Parathyroid adenoma (tissue), 2 donors: Measurements from ENCODE around the gene TIMP2.
A peak's percentile ranks its signal among the peaks of the same experiment; 100 is the strongest.
"Not testable (repeated sequence)": the region's sequence is repeated elsewhere in the genome, so short reads cannot be mapped to it uniquely, and the experiment has no call there.

Source experiments
- H2AFZ ChIP-seq: fragments of 300-600 bp; sonication (generic); one replicate; pipeline ENCODE4 v1.7.0; 2017; ENCODE audit warnings: antibody characterized with exemption, mild to moderate bottlenecking
- H3K27ac ChIP-seq: fragments of 300-600 bp; sonication (generic); one replicate; pipeline ENCODE4 v1.7.0; 2017
- H3K27me3 ChIP-seq: fragments of 300-600 bp; sonication (generic); one replicate; pipeline ENCODE4 v1.7.0; 2017; ENCODE audit warnings: low read length; ENCODE audit not compliant: control insufficient read depth, insufficient read depth
- H3K36me3 ChIP-seq: fragments of 300-600 bp; sonication (generic); one replicate; pipeline ENCODE4 v1.7.0; 2017; ENCODE audit warnings: low read length; ENCODE audit not compliant: control insufficient read depth, insufficient read depth
- H3K4me1 ChIP-seq: fragments of 300-600 bp; sonication (generic); one replicate; pipeline ENCODE4 v1.7.0; 2017; ENCODE audit warnings: control low read depth
- H3K4me2 ChIP-seq: fragments of 300-600 bp; sonication (generic); one replicate; pipeline ENCODE4 v1.7.0; 2017; ENCODE audit warnings: low read length
- H3K4me3 ChIP-seq: fragments of 300-600 bp; sonication (generic); one replicate; pipeline ENCODE4 v1.7.0; 2017; ENCODE audit warnings: low read depth, low read length
- H3K79me2 ChIP-seq: fragments of 300-600 bp; sonication (generic); one replicate; pipeline ENCODE4 v1.7.0; 2017; ENCODE audit warnings: control low read depth
- H3K9ac ChIP-seq: fragments of 300-600 bp; sonication (generic); one replicate; pipeline ENCODE4 v1.7.0; 2017; ENCODE audit warnings: mild to moderate bottlenecking
- H3K9me3 ChIP-seq: fragments of 300-600 bp; sonication (generic); one replicate; pipeline ENCODE4 v1.7.0; 2017; ENCODE audit warnings: low read length; ENCODE audit not compliant: control insufficient read depth
- CTCF ChIP-seq: fragments of 300-600 bp; sonication (generic); IDR thresholded peaks from one replicate; pipeline ENCODE4 v1.7.0; 2017; ENCODE audit warnings: antibody characterized with exemption, mild to moderate bottlenecking
- donor health status: primary hyperparathyroidism.

TIMP2 gene

GRCh38 chr17:78917451-78918275 lies 7.5 kb downstream of the TIMP2 start:
- H3K79me2 ChIP-seq: no peaks in the 10 kb centered on the region
- H2AFZ ChIP-seq: no peak overlapping the region
- no peaks in the 10 kb centered on the region for H3K4me1 ChIP-seq
- no peak overlapping the region for H3K27ac ChIP-seq
- no peak overlapping the region for H3K9ac ChIP-seq
- H3K36me3 ChIP-seq: no peaks in the 10 kb centered on the region
- H3K27me3 ChIP-seq: no peaks in the 10 kb centered on the region
- no peak overlapping the region for H3K4me3 ChIP-seq
- no peak for TF ChIP-seq CTCF
- no peaks in the 10 kb centered on the region for H3K9me3 ChIP-seq
- no peak overlapping the region for H3K4me2 ChIP-seq

GRCh38 chr17:78915872-78916632 lies 9.1 kb downstream of the TIMP2 start:
- Histone ChIP-seq H3K9me3 (no peaks in the 10 kb centered on the region), H3K4me1 (no peaks in the 10 kb centered on the region), H3K79me2 (peaks cover under 1% of the 10 kb centered on the region), H3K27ac (peak overlapping the region; percentile 13), H3K27me3 (no peaks in the 10 kb centered on the region), H2AFZ (no peak overlapping the region), H3K36me3 (no peaks in the 10 kb centered on the region), H3K4me3 (no peak overlapping the region), H3K9ac (no peak overlapping the region), H3K4me2 (no peak overlapping the region)
- TF ChIP-seq CTCF: no peak

- H3K9me3 ChIP-seq: no peaks in the 10 kb centered on the region
- H3K36me3 ChIP-seq: no peaks in the 10 kb centered on the region
- H3K4me1 ChIP-seq: no peaks in the 10 kb centered on the region
- H3K9ac ChIP-seq: no peak overlapping the region
- H3K4me2 ChIP-seq: no peak overlapping the region
- H3K79me2 ChIP-seq: peaks cover 4% of the 10 kb centered on the region
- TF ChIP-seq CTCF: no peak
- H3K27me3 ChIP-seq: no peaks in the 10 kb centered on the region
- no peak overlapping the region for H3K4me3 ChIP-seq
- H2AFZ ChIP-seq: no peak overlapping the region
- H3K27ac ChIP-seq: no peak overlapping the region
Observed at GRCh38 chr17:78913115-78913514, 12.1 kb downstream of the TIMP2 start.

- Histone ChIP-seq H3K27me3 (no peaks in the 10 kb centered on the region), H3K4me1 (no peaks in the 10 kb centered on the region), H3K4me3 (no peak overlapping the region), H3K36me3 (no peaks in the 10 kb centered on the region), H3K4me2 (no peak overlapping the region), H2AFZ (no peak overlapping the region), H3K27ac (no peak overlapping the region), H3K9me3 (no peaks in the 10 kb centered on the region), H3K9ac (no peak overlapping the region), H3K79me2 (peaks cover 4% of the 10 kb centered on the region)
- TF ChIP-seq CTCF: no peak
Observed at GRCh38 chr17:78912082-78912481, 13.1 kb downstream of the TIMP2 start.

- H2AFZ ChIP-seq, H3K27me3 ChIP-seq, H3K9ac ChIP-seq, H3K4me1 ChIP-seq, H3K27ac ChIP-seq, H3K4me3 ChIP-seq, H3K4me2 ChIP-seq, H3K9me3 ChIP-seq, H3K36me3 ChIP-seq, H3K79me2 ChIP-seq: not testable (repeated sequence)
Observed at GRCh38 chr17:78911543-78911942, 13.6 kb downstream of the TIMP2 start.
